IPS-20b (cell line): ENCODE measurements around the gene CHST12.
A peak's percentile ranks its signal among the peaks of the same experiment; 100 is the strongest.

Experiments
- H3K27ac ChIP-seq: one replicate; pipeline ENCODE4 v1.5.1; 2013; ENCODE audit warnings: low read length
- H3K27me3 ChIP-seq: 2 replicates; pipeline ENCODE4 v1.6.1; 2013; ENCODE audit warnings: mild to moderate bottlenecking, low read length, inconsistent platforms; ENCODE audit not compliant: insufficient read depth
- H3K36me3 ChIP-seq: 2 replicates; pipeline ENCODE4 v1.6.1; 2013; ENCODE audit warnings: low read depth, mild to moderate bottlenecking, inconsistent platforms, low read length, moderate library complexity; ENCODE audit not compliant: insufficient read depth
- H3K4me1 ChIP-seq: 2 replicates; pipeline ENCODE4 v1.6.1; 2013; ENCODE audit warnings: mild to moderate bottlenecking, control low read depth, inconsistent platforms, low read length, moderate library complexity; ENCODE audit not compliant: insufficient read depth
- H3K4me3 ChIP-seq: 2 replicates; pipeline ENCODE4 v1.5.1; 2013; ENCODE audit warnings: mild to moderate bottlenecking, low read length, inconsistent platforms
- H3K9ac ChIP-seq: 2 replicates; pipeline ENCODE4 v1.6.1; 2013; ENCODE audit warnings: low read depth, mild to moderate bottlenecking, inconsistent platforms, low read length, moderate library complexity
- H3K9me3 ChIP-seq: 2 replicates; pipeline ENCODE4 v1.6.1; 2013; ENCODE audit warnings: mild to moderate bottlenecking, low read depth, low read length, inconsistent platforms; ENCODE audit not compliant: insufficient read depth

CHST12 gene

GRCh38 chr7:2403014-2403717, at the start of gene CHST12:
CHST12 (plus strand) TSS chr7:2403611; CDS start chr7:2432640, 29,029 bp downstream.
- H3K4me1 ChIP-seq, result peaks cover 8% of the 10 kb centered on the region

GRCh38 chr7:2353936-2354185, 49.5 kb upstream of the CHST12 start:
- no peaks in the 10 kb centered on the region for H3K27me3 ChIP-seq
- H3K27ac ChIP-seq, result peak overlapping the region; percentile 99
- no peaks in the 10 kb centered on the region for H3K9me3 ChIP-seq
- no peaks in the 10 kb centered on the region for H3K4me1 ChIP-seq
- H3K4me3 ChIP-seq, result peak overlapping the region; percentile 68
- peak overlapping the region; percentile 92 for H3K9ac ChIP-seq
- peaks cover 38% of the 10 kb centered on the region for H3K36me3 ChIP-seq

More at GRCh38 chr7:2403014-2403717, at the start of gene CHST12:
- Histone ChIP-seq H3K9me3 (no peaks in the 10 kb centered on the region), H3K4me3 (peak within 1 kb of the TSS; percentile 98), H3K27me3 (no peaks in the 10 kb centered on the region), H3K36me3 (no peaks in the 10 kb centered on the region), H3K27ac (peak within 1 kb of the TSS; percentile 76), H3K9ac (peak within 1 kb of the TSS; percentile 79)

- Histone ChIP-seq H3K36me3 (peaks cover 43% of the 10 kb centered on the region), H3K27ac (peak within 1 kb of the TSS; percentile 99), H3K9ac (peak within 1 kb of the TSS; percentile 92), H3K9me3 (no peaks in the 10 kb centered on the region), H3K27me3 (no peaks in the 10 kb centered on the region), H3K4me1 (no peaks in the 10 kb centered on the region), H3K4me3 (peak within 1 kb of the TSS; percentile 68)
Observed at GRCh38 chr7:2354186-2354938, 49.0 kb upstream of the CHST12 start, which contains the start of gene EIF3B. EIF3B (plus strand) TSS chr7:2354827; CDS start chr7:2354922, 95 bp downstream.

- Histone ChIP-seq H3K27ac (peak overlapping the region; percentile 26), H3K27me3 (no peaks in the 10 kb centered on the region), H3K4me1 (no peaks in the 10 kb centered on the region), H3K9me3 (no peaks in the 10 kb centered on the region), H3K4me3 (peak overlapping the region; percentile 68), H3K9ac (peak overlapping the region; percentile 92), H3K36me3 (peaks cover 45% of the 10 kb centered on the region)
Observed at GRCh38 chr7:2354939-2355704, 48.3 kb upstream of the CHST12 start.

- peak overlapping the region; percentile 68 for H3K4me3 ChIP-seq
- no peaks in the 10 kb centered on the region for H3K27me3 ChIP-seq
- peaks cover 50% of the 10 kb centered on the region for H3K36me3 ChIP-seq
- H3K4me1 ChIP-seq, result no peaks in the 10 kb centered on the region
- H3K9ac ChIP-seq, result peak overlapping the region; percentile 92; the same call in 1 of the 2 replicates
- H3K9me3 ChIP-seq, result no peaks in the 10 kb centered on the region
- H3K27ac ChIP-seq, result peak overlapping the region; percentile 26
Observed at GRCh38 chr7:2355705-2356008, 47.8 kb upstream of the CHST12 start.

GRCh38 chr7:2357165-2357564, 46.2 kb upstream of the CHST12 start:
- H3K9me3 ChIP-seq, result no peaks in the 10 kb centered on the region
- peaks cover 64% of the 10 kb centered on the region for H3K36me3 ChIP-seq
- no peak overlapping the region for H3K9ac ChIP-seq
- H3K27me3 ChIP-seq, result no peaks in the 10 kb centered on the region
- H3K4me3 ChIP-seq, result 0 out of 2 replicates have a peak overlapping the region, but pooled peaks have one; percentile 26
- H3K27ac ChIP-seq, result no peak overlapping the region
- H3K4me1 ChIP-seq, result no peaks in the 10 kb centered on the region

GRCh38 chr7:2357571-2357970, 45.8 kb upstream of the CHST12 start:
- no peaks in the 10 kb centered on the region for H3K4me1 ChIP-seq

GRCh38 chr7:2358968-2359527, 44.4 kb upstream of the CHST12 start:
- Histone ChIP-seq H3K4me1 (no peaks in the 10 kb centered on the region), H3K4me3 (no peak overlapping the region), H3K36me3 (peaks cover 79% of the 10 kb centered on the region), H3K9ac (no peak overlapping the region), H3K27ac (no peak overlapping the region), H3K9me3 (no peaks in the 10 kb centered on the region), H3K27me3 (no peaks in the 10 kb centered on the region)

More at GRCh38 chr7:2357571-2357970, 45.8 kb upstream of the CHST12 start:
- Histone ChIP-seq H3K4me3 (no peak overlapping the region), H3K9me3 (no peaks in the 10 kb centered on the region), H3K9ac (no peak overlapping the region), H3K27me3 (no peaks in the 10 kb centered on the region), H3K36me3 (peaks cover 68% of the 10 kb centered on the region), H3K27ac (no peak overlapping the region)

GRCh38 chr7:2359610-2360009, 43.8 kb upstream of the CHST12 start:
- Histone ChIP-seq H3K4me1 (no peaks in the 10 kb centered on the region), H3K4me3 (no peak overlapping the region), H3K27me3 (no peaks in the 10 kb centered on the region), H3K36me3 (peaks cover 84% of the 10 kb centered on the region), H3K9me3 (no peaks in the 10 kb centered on the region), H3K9ac (no peak overlapping the region), H3K27ac (no peak overlapping the region)

- H3K27ac ChIP-seq, result no peak overlapping the region
- peaks cover 96% of the 10 kb centered on the region for H3K36me3 ChIP-seq
Observed at GRCh38 chr7:2360796-2361195, 42.6 kb upstream of the CHST12 start.

GRCh38 chr7:2362385-2363088, 40.9 kb upstream of the CHST12 start:
- Histone ChIP-seq H3K36me3 (peaks cover 99% of the 10 kb centered on the region), H3K27ac (no peak overlapping the region), H3K27me3 (no peaks in the 10 kb centered on the region), H3K9ac (no peak overlapping the region), H3K4me3 (no peak overlapping the region), H3K4me1 (no peaks in the 10 kb centered on the region), H3K9me3 (no peaks in the 10 kb centered on the region)

More at GRCh38 chr7:2360796-2361195, 42.6 kb upstream of the CHST12 start:
- Histone ChIP-seq H3K9ac (no peak overlapping the region), H3K4me1 (no peaks in the 10 kb centered on the region), H3K27me3 (no peaks in the 10 kb centered on the region), H3K9me3 (no peaks in the 10 kb centered on the region), H3K4me3 (no peak overlapping the region)
